ENCODE measurements around the gene FAM163B.

DNA sequence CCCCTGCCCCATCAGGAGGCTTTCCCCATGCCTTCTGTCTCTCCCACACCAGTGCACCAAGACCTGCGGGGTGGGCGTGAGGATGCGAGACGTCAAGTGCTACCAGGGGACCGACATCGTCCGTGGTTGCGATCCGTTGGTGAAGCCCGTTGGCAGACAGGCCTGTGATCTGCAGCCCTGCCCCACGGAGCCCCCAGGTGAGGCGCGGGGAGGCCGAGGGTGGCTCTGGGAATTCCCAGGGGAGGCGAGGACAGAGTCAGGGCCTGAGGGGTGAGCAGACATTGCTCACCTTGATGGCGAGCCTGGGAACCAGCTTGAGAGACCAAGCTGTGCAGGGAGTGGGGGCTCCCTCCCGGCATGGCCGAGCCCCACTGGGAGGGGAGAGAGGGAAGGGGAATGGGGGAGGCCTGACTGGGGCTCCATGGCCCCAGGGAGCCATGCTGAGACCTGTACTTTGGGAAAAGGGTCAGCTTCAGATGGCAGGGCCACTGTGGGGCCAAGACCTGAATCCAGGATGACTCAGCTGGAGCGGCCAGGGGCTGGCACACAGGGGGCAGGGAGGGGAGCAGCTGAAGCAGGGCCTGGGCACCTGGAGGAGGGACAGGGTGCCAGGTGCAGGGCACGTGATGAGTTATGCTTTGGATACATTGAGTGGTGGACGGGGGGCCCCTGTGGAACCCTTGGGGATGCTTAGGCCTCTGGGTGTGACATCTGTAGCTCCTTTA, 35.2 kb downstream of the FAM163B start:
- no peak for TF ChIP-seq EZH2 (IDR thresholded peaks at IDR 0.05; ENCODE audit: borderline replicate concordance, low read length)
- TF ChIP-seq, protein P1, sequence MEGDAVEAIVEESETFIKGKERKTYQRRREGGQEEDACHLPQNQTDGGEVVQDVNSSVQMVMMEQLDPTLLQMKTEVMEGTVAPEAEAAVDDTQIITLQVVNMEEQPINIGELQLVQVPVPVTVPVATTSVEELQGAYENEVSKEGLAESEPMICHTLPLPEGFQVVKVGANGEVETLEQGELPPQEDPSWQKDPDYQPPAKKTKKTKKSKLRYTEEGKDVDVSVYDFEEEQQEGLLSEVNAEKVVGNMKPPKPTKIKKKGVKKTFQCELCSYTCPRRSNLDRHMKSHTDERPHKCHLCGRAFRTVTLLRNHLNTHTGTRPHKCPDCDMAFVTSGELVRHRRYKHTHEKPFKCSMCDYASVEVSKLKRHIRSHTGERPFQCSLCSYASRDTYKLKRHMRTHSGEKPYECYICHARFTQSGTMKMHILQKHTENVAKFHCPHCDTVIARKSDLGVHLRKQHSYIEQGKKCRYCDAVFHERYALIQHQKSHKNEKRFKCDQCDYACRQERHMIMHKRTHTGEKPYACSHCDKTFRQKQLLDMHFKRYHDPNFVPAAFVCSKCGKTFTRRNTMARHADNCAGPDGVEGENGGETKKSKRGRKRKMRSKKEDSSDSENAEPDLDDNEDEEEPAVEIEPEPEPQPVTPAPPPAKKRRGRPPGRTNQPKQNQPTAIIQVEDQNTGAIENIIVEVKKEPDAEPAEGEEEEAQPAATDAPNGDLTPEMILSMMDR (IDR thresholded peaks at IDR 0.05; ENCODE audit: low read length) = no peak
